Psoas muscle (tissue), 8 donors: ENCODE data around the gene FAM120B. TPM values are rescaled to one million over a fixed set of nuclear protein-coding genes. Genes with fewer than 3 reads are reported as not detected.

Experiments
- ATAC-seq, 4 donors: fragments of 200-7000 bp; cut with Tn5 transposase; one replicate each; pipeline ENCODE4 v1.9.1; 2020; ENCODE audit warnings: moderate library complexity in 3 of 4, mild to moderate bottlenecking in 2 of 4
- DNase-seq, 2 donors: peaks; one replicate each; pipeline ENCODE4 v3.0.0-alpha.2; 2020
- H3K27ac ChIP-seq: fragments of 200-600 bp; one replicate; pipeline ENCODE4 v1.8.0; 2022
- H3K27me3 ChIP-seq, 3 donors: fragments of 200-600 bp in 1 of 3; one replicate each; pipeline versions ENCODE4 v1.6.1 to v1.8.0; 2013 to 2022; ENCODE audit warnings: low read length in 2 of 3, mild to moderate bottlenecking in 2 of 3, moderate library complexity in 1 of 3; ENCODE audit not compliant: insufficient read depth in 3 of 3
- H3K36me3 ChIP-seq, 2 donors: fragments of 200-600 bp in 1 of 2; one replicate each; pipeline versions ENCODE4 v1.6.1 to v1.8.0; 2013 to 2022; ENCODE audit warnings: low read depth in 1 of 2, mild to moderate bottlenecking in 1 of 2, moderate library complexity in 1 of 2; ENCODE audit not compliant: insufficient read depth in 1 of 2
- H3K4me1 ChIP-seq: fragments of 200-600 bp; one replicate; pipeline ENCODE4 v1.8.0; 2022
- H3K4me3 ChIP-seq: fragments of 200-600 bp; one replicate; pipeline ENCODE4 v1.8.0; 2022; ENCODE audit warnings: mild to moderate bottlenecking
- H3K9me3 ChIP-seq: fragments of 200-600 bp; one replicate; pipeline ENCODE4 v1.8.0; 2022
- CTCF ChIP-seq: fragments of 200-600 bp; IDR thresholded peaks from one replicate; pipeline ENCODE4 v1.8.0; 2022; ENCODE audit warnings: antibody characterized with exemption
- WGBS, 3 donors: extraction: QIAGEN DNeasy Blood & Tissue Kit; methylation state at CpG; one replicate each; pipeline versions ENCODE4 v1.1.6 to v1.1.7; 2013; 5-methylcytosine and 5-hydroxymethylcytosine counted together
- intact Hi-C, 2 donors: fragments of 100-400 bp; cut with DNase I; formaldehyde crosslinking; loops; one replicate each; pipeline versions ENCODE4 v1.11.0 to v1.14.2; 2022
- polyA plus RNA-seq, 3 donors: library from polyadenylated mRNA; stranded (reverse); fragments of 200-250 nt; gene quantifications; one replicate each; pipeline ENCODE4 v1.2.3, GENCODE V29; 2013
- total RNA-seq, 4 donors: library from RNA; stranded (reverse); fragmentation: NEBNext Ultra II Directional in 2 of 4; extraction: Animal tissue kit (Norgen Biotek cat#: 25700) in 2 of 4; gene quantifications; one replicate each; pipeline versions ENCODE4 v1.2.1 to v1.2.4, GENCODE V29; 2021 to 2023
- donor health status: healthy with polysubstance abuse.
- donor health status: DM: no; HTN: no; CAD: no; lungs with moderate emphysema.
- donor health status: Bipolar disorder and iron deficiency.
- donor health status: healthy.
- donor health status: DM: yes; HTN: yes; CAD: no.
- donor health status: DM: no; HTN: no; CAD: no.
- donor health status: DM: no; HTN: no; CAD: no.
- donor health status: DM: yes; HTN: yes; CAD: no.

The FAM120B gene
- total and polyA plus RNA-seq, 7 donors: 9.2 to 24.2 (median 19.4) TPM

DNA sequence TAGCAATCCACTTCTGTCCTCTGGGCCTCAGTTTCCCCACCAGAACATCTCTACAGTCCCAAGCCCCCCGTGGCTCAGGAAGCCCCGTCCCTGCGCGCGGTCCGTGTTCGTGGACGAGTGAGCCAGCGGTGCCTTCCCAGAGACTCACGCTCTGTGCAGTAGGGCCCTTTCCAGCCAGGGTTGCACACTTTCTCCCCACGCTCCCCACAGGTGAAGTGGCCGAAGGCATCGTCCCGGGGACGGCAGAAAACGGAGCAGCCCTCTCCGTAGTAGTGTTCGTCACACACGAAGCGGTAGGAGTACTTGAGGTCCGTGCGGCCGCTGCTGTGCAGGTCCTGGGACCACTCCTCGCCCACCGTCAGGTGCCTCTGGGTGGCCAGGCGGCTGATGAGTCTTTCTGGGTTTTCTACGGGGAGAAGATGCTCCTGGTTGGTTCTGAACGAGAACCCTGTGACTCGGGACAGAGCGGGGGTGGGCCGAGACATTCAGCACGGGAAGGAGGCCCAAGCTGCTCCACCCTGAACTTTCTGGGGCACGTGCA is 18.4 kb upstream of the FAM120B start:
- Histone ChIP-seq H3K27me3 (peaks cover 0 to 62% (median 4%) of the 10 kb centered on the region in 3 donors), H3K4me1 (peaks cover 25% of the 10 kb centered on the region), H3K36me3 (peaks cover 0 to 9% of the 10 kb centered on the region in 2 donors), H3K9me3 (no peaks in the 10 kb centered on the region), H3K4me3 (peak overlapping the region; percentile 84), H3K27ac (no peak overlapping the region)
- peak in 1 of 2 donors; percentile 48 for DNase-seq
- ATAC-seq: no peak
- no peak for TF ChIP-seq CTCF
- WGBS, 3 donors: 76 to 83% (median 79%) methylated on average over 33 of the region's 33 CpGs
- intact Hi-C loops: no loop called here

DNA sequence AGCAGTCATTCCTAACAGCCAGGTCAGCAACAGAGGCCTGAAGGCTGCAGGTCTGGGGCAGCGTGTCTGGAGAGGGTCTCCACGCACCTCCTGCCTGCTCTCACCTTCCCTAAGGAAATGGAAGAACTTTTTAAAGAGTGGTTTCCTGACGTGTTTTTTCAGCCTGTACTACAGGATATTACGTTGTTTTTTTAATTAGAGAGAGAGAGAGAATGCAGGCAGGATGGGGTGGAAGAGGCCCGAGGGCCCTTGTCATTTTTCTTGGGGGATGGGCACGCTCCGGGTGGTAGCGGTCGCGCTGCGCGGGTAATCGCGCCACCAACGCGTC is 17.7 kb upstream of the FAM120B start:
- intact Hi-C loops: no loop called here
- Histone ChIP-seq H3K27ac (no peak overlapping the region), H3K4me1 (peaks cover 27% of the 10 kb centered on the region), H3K36me3 (peaks cover 0 to 9% of the 10 kb centered on the region in 2 donors), H3K27me3 (peaks cover 0 to 69% (median 5%) of the 10 kb centered on the region in 3 donors), H3K4me3 (peak overlapping the region; percentile 84), H3K9me3 (no peaks in the 10 kb centered on the region)
- no peak for ATAC-seq
- 30 to 50% (median 31%) methylated on average over 16 of the region's 16 CpGs for WGBS, 3 donors
- peak in 1 of 2 donors; percentile 34 for DNase-seq
- TF ChIP-seq CTCF: no peak

DNA sequence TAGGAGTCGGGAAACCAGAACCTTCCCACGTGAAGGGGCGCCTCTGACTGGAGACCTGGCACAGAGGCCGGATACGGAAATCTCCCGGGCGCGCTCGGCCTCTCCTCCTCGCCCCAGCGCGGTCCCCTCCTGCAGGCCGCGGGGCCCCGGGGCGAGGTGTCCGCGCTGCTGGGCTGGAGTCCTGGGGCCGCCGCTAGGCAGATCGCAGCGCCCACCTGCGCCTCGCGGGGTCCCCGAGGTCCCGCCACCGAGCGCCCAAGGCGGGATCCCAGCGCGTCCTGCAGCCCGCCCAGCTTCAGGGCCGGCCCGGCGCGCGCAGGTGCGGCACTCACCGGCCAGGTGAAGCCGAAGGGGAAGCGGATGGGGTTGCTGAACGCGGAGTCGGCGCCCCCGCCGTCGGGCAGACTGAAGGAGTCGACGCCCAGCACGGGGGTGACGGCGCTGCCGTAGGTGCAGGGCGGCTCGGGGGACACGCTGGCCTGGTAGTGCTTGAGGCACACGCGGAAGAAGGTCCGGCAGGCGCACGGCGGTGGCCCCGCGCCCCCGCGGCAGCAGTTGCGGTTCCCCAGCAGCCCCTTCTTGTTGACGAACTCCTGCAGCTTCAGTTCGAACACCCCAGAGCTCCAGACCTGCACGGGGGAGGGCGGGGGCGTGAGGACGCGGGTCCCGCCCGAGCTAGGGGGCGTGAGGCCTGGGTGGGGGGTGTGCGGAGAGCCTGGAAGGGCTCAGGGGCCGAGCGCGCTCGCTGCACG is 17.2 kb upstream of the FAM120B start:
- H3K9me3 ChIP-seq: no peaks in the 10 kb centered on the region
- H3K4me3 ChIP-seq: peak overlapping the region; percentile 84
- no peak for TF ChIP-seq CTCF
- H3K27ac ChIP-seq: no peak overlapping the region
- peaks cover 27% of the 10 kb centered on the region for H3K4me1 ChIP-seq
- WGBS, 3 donors: 8 to 14% (median 8%) methylated on average over 44 to 85 of the region's 85 CpGs
- H3K27me3 ChIP-seq: peaks cover 0 to 74% (median 8%) of the 10 kb centered on the region in 3 donors
- intact Hi-C loops: no loop called here
- H3K36me3 ChIP-seq: peaks cover 0 to 6% of the 10 kb centered on the region in 2 donors
- DNase-seq: no peak
- peak in 1 of 4 donors; percentile 1 for ATAC-seq

GRCh38 chr6:170289951-170290295 is 16.6 kb upstream of the FAM120B start:
- peak in 3 of 4 donors; percentile 20 to 39 (median 22) for ATAC-seq
- peaks cover 0 to 79% (median 11%) of the 10 kb centered on the region in 3 donors for H3K27me3 ChIP-seq
- H3K27ac ChIP-seq: peak overlapping the region; percentile 55
- intact Hi-C loops: loop anchor here (5.0 kb wide), 3 partner anchors 248 to 458 kb away; no protein-coding TSS in a partner anchor
- 0 to 1% (median 0%) methylated on average over 11 to 41 of the region's 41 CpGs for WGBS, 3 donors
- H3K36me3 ChIP-seq: peaks cover 0 to 4% of the 10 kb centered on the region in 2 donors
- peak overlapping the region; percentile 84 for H3K4me3 ChIP-seq
- no peak for TF ChIP-seq CTCF
- H3K9me3 ChIP-seq: no peaks in the 10 kb centered on the region
- peaks cover 27% of the 10 kb centered on the region for H3K4me1 ChIP-seq
- DNase-seq: no peak
